Testis (tissue), 3 donors: ENCODE results near the gene EREG. TPM values are rescaled to one million over a fixed set of nuclear protein-coding genes. Genes with fewer than 3 reads are reported as not detected.

Source experiments
- DNase-seq: peaks from one replicate; pipeline ENCODE4 v3.0.0-alpha.2; 2019
- H3K27ac ChIP-seq, 2 donors: fragments of 200-600 bp; sonication (generic); one replicate each; pipeline ENCODE4 v1.5.1; 2019
- H3K27me3 ChIP-seq: fragments of 200-600 bp; sonication (generic); one replicate; pipeline ENCODE4 v1.5.1; 2019
- H3K36me3 ChIP-seq: fragments of 200-600 bp; sonication (generic); one replicate; pipeline ENCODE4 v1.5.1; 2017; ENCODE audit warnings: low read depth; ENCODE audit errors: missing control alignments
- H3K4me1 ChIP-seq: fragments of 200-600 bp; sonication (generic); one replicate; pipeline ENCODE4 v1.5.1; 2019
- H3K4me3 ChIP-seq, 2 donors: fragments of 200-600 bp; sonication (generic); one replicate each; pipeline ENCODE4 v1.5.1; 2017 to 2019
- H3K9me3 ChIP-seq: fragments of 200-600 bp; sonication (generic); one replicate; pipeline ENCODE4 v1.5.1; 2017
- CTCF ChIP-seq, 3 experiments: fragments of 450-650 bp in 2 of 3; fragments of 200-600 bp in 1 of 3; sonication (generic) in 1 of 3; IDR thresholded peaks; one replicate each; pipeline ENCODE4 v1.5.1; 2016 to 2019; ENCODE audit warnings: antibody characterized with exemption in 3 of 3, mild to moderate bottlenecking in 2 of 3, moderate library complexity in 1 of 3
- POLR2A ChIP-seq: fragments of 450-650 bp; IDR thresholded peaks from one replicate; pipeline ENCODE4 v1.6.1; 2017; ENCODE audit warnings: antibody characterized with exemption, mild to moderate bottlenecking, moderate library complexity
- WGBS, 2 donors: methylation state at CpG; one replicate each; pipeline ENCODE4 v1.1.5; 2018; 5-methylcytosine and 5-hydroxymethylcytosine counted together
- intact Hi-C: fragments of 100-400 bp; cut with DNase I; formaldehyde crosslinking; loops from one replicate; pipeline ENCODE4 v1.15.1; 2023; ENCODE audit warnings: low total_unique reads
- polyA plus RNA-seq: library from polyadenylated mRNA; stranded (reverse); fragments of 350-450 nt; fragmentation: Illumina TruSeq; extraction: RNeasy Lipid Tissue Mini Kit (QIAGEN cat#74804); gene quantifications from one replicate; pipeline ENCODE4 v1.2.3, GENCODE V29; 2014; ENCODE audit warnings: low read depth, low replicate concordance; ENCODE audit not compliant: insufficient read depth
- total RNA-seq, 2 donors: library from RNA; depleted of rRNA; stranded (reverse); fragments of >200 nt; gene quantifications; one replicate each; pipeline ENCODE4 v1.2.3, GENCODE V29; 2016

EREG gene
- total and polyA plus RNA-seq, 3 donors from 2014 or later = 0.37 TPM; not detected in 2

DNA sequence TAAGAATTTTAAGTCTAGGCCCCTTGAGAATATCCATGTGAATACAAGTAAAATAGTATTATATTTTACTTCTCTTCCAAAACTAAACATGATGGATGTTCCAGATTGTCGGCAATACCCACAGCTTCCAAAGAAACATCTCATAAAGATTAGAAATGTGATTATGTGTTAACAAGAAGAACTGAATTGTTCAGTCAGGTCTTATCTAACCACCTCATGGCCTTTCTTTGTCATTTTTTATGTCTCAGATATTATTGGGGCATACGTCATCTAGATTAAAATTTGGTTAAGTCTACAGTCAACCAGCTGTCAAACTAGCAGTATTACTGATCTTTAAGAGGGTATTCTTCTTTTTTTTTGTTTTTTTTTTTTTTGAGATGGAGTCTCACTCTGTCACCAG lies 46.7 kb upstream of the EREG start:
- no peaks in the 10 kb centered on the region for H3K36me3 ChIP-seq
- intact Hi-C loops = no loop called here
- WGBS, 2 donors = 70 to 80% methylated on average over 2 of the region's 2 CpGs
- no peaks in the 10 kb centered on the region for H3K9me3 ChIP-seq
- DNase-seq = no peak
- no peaks in the 10 kb centered on the region for H3K27me3 ChIP-seq
- H3K4me1 ChIP-seq = no peaks in the 10 kb centered on the region
- TF ChIP-seq CTCF (IDR thresholded peaks at IDR 0.05) (no peak), POLR2A (no peak)
- H3K27ac ChIP-seq = no peak overlapping the region
- H3K4me3 ChIP-seq = no peak overlapping the region

DNA sequence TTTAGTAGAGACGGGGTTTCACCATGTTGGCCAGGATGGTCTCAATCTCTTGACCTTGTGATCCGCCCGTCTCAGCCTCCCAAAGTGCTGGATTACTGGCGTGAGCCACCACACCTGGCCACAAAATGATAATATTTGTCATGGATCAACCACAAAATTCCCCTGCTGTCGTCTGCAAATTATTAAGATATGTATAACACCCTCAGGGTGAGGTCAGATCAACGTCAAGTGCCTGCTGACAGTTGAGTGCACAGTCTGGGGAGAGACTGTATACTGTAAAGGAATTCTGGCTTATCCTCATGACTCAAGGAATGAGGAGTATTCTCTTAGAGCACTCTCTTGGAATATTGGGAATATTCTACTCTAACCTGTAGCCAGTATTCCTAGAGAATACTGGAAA lies 45.5 kb upstream of the EREG start:
- Histone ChIP-seq H3K27ac (no peak overlapping the region), H3K9me3 (no peaks in the 10 kb centered on the region), H3K27me3 (no peaks in the 10 kb centered on the region), H3K4me1 (no peaks in the 10 kb centered on the region), H3K4me3 (no peak overlapping the region), H3K36me3 (no peaks in the 10 kb centered on the region)
- intact Hi-C loops = no loop called here
- 85 to 93% methylated on average over 6 of the region's 6 CpGs for WGBS, 2 donors
- DNase-seq = no peak
- no peak for TF ChIP-seq CTCF (IDR thresholded peaks at IDR 0.05)
- no peak for TF ChIP-seq POLR2A

- no peaks in the 10 kb centered on the region for H3K9me3 ChIP-seq
- no peak overlapping the region for H3K4me3 ChIP-seq
- H3K27ac ChIP-seq = no peak overlapping the region
- peak; percentile 21 for DNase-seq
- intact Hi-C loops = no loop called here
- H3K27me3 ChIP-seq = no peaks in the 10 kb centered on the region
- no peaks in the 10 kb centered on the region for H3K36me3 ChIP-seq
- TF ChIP-seq POLR2A = no peak
- peak in 2 of 3 experiments; percentile 17 to 35 for TF ChIP-seq CTCF (IDR thresholded peaks at IDR 0.05)
- no peaks in the 10 kb centered on the region for H3K4me1 ChIP-seq
- 50 to 71% methylated on average over 4 of the region's 4 CpGs for WGBS, 2 donors
These were observed 44.3 kb upstream of the EREG start for GRCh38 chr4:74320559-74321118.

DNA sequence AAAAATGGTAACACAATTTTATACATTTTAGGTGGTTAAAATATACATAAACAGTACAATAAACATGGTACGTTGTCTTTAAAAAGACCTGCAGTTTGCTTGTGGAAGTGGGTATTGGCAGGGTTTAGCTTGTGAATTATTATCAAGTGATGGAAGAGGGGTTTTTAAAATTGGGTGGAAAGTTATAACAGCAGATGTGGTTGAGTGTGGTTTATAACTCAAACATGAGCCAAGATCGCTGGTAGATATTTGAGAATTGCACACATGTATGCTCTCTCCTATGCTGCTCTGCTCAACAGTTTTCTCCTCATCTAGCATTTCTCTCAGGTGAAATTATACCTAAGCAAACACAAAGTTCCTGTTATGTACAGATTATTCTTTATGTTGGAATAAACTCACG lies 42.6 kb upstream of the EREG start:
- TF ChIP-seq POLR2A (no peak), CTCF (IDR thresholded peaks at IDR 0.05) (no peak)
- intact Hi-C loops = no loop called here
- no peaks in the 10 kb centered on the region for H3K27me3 ChIP-seq
- H3K4me1 ChIP-seq = no peaks in the 10 kb centered on the region
- no peak overlapping the region for H3K27ac ChIP-seq
- H3K4me3 ChIP-seq = no peak overlapping the region
- 77 to 82% methylated on average over 3 of the region's 3 CpGs for WGBS, 2 donors
- no peaks in the 10 kb centered on the region for H3K36me3 ChIP-seq
- no peak for DNase-seq
- no peaks in the 10 kb centered on the region for H3K9me3 ChIP-seq

GRCh38 chr4:74323663-74324062 lies 41.3 kb upstream of the EREG start:
- H3K4me3 ChIP-seq = no peak overlapping the region
- intact Hi-C loops = no loop called here
- no peaks in the 10 kb centered on the region for H3K4me1 ChIP-seq
- H3K27me3 ChIP-seq = no peaks in the 10 kb centered on the region
- no peaks in the 10 kb centered on the region for H3K9me3 ChIP-seq
- no peak for DNase-seq
- WGBS, 2 donors = 90% methylated on average over 4 of the region's 4 CpGs
- H3K27ac ChIP-seq = no peak overlapping the region
- TF ChIP-seq POLR2A (no peak), CTCF (IDR thresholded peaks at IDR 0.05) (no peak)
- no peaks in the 10 kb centered on the region for H3K36me3 ChIP-seq
